KOPT-K1 (cell line): ENCODE measurements around the gene SNRPD3.
"Not testable (repeated sequence)": the region's sequence is repeated elsewhere in the genome, so short reads cannot be mapped to it uniquely, and the experiment has no call there.

Experiments used
- H3K27ac ChIP-seq: fragments of 200-600 bp; sonication (generic); 2 replicates; pipeline ENCODE4 v1.5.1; 2016; ENCODE audit warnings: antibody characterized with exemption, mild to moderate bottlenecking, low read depth, low read length; ENCODE audit not compliant: poor library complexity, severe bottlenecking
- H3K36me3 ChIP-seq: fragments of 200-600 bp; sonication (generic); 2 replicates; pipeline ENCODE4 v1.5.1; 2017; ENCODE audit warnings: antibody characterized with exemption, mild to moderate bottlenecking, low read length, moderate library complexity; ENCODE audit not compliant: insufficient read depth
- H3K9me3 ChIP-seq: fragments of 200-600 bp; sonication (generic); 2 replicates; pipeline ENCODE4 v1.5.1; 2017; ENCODE audit warnings: antibody characterized with exemption, low read length, mild to moderate bottlenecking; ENCODE audit not compliant: insufficient read depth, poor library complexity, severe bottlenecking

SNRPD3 gene

DNA sequence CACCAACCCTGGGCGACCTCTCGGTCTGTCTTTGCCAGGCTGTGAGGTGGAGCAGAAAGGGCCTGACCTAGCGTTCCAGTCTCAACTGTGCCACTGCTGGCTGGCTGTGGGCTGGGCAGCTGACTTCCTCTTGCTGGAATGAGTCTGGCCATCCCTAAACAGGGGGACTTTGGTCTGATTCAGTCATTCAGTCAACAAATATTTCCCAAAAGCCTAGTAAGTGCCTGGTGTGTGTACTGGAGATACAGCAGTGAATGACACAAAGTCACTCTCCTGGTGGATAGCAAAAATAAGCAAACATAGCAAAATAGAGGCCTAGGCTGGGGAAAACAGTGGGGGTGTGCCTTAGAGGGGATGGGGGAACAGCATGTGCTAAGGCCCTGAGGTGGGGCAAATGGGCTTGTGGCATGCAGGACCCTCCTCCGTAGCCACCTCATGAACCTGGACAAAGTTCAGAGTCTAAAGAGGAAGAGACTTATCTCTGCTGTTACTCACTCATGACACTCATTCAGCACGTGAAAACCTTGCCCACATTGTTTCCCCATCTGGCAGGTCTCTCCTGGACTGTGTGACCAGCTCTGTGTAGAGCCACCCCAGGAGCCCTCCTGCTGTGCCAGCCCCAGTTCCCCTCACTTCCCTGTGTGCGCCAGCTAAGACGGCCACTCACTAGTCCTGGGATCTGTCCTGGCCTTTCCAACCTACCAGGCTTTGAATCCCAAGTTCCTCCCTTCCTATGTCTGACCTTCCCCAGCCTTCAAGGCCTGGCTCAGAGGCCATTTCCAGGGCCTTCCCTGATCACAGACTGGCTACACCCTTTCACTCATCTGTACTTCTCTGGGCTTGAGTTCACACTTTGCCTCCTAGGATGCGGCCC is 5.5 kb upstream of the SNRPD3 start:
- Histone ChIP-seq H3K36me3 (peaks cover 66% of the 10 kb centered on the region), H3K27ac (no peak overlapping the region), H3K9me3 (no peaks in the 10 kb centered on the region)

DNA sequence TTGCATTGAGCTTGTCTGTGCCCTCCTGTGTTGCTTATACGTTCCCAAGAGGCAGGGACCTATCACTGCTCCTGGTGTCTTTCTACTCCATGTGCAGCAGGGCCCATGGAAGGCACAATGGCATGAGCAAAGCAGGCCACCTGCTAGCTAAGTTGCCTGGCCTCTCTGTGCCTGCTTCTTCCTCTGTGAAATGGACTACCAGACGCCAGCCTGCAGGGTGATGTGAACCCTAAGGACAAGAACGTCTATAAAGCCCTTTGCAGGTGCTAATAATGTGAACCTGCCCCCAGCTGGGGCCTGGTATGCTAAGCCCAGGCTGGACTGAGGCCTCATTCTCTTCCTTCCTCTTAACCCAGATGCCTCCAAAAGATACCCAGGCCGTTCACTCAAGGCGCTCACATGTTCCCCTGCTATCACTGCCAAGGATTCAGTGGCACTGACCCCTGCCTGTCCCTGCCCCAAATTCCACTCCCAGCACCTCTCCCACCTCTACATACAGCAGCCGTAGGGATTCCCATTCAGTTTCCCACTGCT is 4.8 kb upstream of the SNRPD3 start:
- no peaks in the 10 kb centered on the region for H3K9me3 ChIP-seq
- peaks cover 60% of the 10 kb centered on the region for H3K36me3 ChIP-seq
- no peak overlapping the region for H3K27ac ChIP-seq

DNA sequence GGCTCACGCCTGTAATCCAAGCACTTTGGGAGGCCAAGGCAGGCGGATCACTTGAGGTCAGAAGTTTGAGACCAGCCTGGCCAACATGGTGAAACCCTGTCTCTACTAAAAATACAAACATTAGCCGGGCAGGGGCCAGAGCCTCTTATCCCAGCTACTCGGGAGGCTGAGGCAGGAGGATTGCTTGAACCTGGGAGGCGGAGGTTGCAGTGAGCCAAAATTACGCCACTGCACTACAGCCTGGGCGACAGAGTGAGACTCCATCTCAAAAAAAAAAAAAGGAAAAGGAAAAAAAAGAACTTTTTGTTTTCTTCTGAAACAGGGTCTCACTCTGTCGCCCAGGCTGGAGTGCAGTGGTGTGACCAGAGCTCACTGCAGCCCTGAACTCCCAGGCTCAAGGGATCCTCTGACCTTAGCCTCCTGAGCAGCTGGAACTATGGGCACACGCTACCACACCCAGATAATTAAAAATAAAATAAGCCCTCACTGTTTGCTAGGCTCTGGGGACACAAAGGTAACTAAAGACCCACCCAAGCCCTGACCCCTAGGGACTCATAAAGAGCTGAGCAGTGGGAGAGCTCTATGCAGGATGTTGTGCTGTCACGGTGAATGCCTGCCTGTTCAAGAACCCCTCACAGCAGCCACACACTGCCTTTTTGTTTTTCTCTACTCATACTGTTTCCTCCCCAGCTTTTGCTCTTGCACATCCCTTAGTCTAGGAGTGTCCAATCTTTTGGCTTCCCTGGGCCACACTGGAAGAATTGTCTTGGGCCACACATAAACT is 3.1 kb upstream of the SNRPD3 start:
- not testable (repeated sequence) for H3K9me3 ChIP-seq
- H3K27ac ChIP-seq, result peak overlapping the region; percentile 100
- peaks cover 51% of the 10 kb centered on the region for H3K36me3 ChIP-seq

DNA sequence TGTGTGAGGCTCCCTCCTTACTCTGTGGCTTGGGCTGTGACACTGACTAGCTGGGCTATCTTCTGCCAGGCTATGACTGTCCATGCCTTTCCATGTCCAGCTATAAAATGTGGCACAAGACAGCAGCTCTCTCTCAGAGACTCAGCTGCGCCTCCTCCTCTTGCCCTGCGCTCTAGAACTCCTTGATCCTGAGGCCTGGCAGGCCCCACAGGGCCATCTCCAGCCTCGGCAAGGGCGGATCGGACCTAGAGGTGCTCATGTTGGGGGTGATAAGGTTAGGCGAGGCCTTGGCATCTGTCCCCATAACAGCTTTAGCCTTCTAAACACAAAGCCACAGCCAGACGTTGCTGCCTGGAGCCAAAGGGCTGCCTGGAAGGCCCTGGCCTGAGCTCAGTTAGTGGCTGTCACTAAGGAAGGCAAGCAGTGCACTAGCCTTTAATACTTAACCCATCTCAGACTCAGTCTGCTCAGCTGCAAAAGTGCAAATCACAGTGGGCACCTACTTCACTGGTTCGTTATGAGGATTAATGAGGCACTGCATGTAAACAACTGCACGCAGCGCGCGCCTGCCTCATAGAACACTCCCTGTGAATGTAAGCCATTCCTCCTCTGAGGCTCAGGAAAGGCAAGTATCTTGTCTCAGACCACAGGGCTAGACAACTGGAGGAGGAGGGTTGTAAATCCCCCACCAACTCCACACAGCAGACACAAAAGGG is 2.0 kb upstream of the SNRPD3 start:
- Histone ChIP-seq H3K9me3 (no peaks in the 10 kb centered on the region), H3K36me3 (peaks cover 51% of the 10 kb centered on the region), H3K27ac (peak overlapping the region; percentile 100)

DNA sequence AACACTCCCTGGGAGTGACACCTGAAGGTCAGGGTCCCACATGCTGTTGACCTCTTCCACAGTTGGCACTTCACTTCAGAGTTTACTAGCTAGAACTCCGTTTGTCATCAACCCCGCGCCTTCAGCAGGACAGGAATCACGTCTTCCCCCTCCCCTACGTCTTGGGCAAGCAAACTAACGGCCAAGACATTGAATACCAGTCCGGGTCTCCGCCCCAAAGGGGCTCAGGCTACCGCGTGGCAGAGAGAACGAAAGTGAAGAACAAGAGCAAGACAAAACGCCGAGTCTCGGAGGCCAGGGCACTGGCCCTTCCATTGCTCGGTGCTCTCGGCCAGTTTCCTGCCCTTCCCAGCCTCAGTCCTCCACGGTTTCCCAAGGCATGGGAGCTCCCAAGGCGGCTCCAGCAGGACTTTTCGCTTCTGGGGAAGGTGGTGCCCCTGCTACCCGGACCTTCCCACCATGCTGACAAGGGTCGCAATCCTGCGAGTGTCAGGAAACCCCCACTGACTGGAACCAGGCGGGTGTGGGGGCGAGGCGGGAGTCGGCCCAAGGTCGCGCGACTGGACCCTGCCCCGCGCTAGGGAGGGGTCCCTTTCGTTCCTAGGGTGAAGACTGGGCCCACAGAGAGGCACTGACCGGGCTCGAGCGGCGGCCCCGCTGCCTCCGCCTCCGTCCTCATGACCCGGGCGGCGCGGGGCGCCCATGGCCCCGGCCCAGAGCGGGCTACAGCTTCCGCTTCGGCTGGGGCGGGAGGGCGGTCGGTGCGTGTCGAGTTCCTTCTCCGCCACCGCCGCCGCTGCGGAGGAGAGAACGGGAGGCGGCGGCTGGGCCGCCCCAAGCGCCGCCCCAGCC is 1.3 kb upstream of the SNRPD3 start, which contains the start of gene GUCD1:
Gene GUCD1, minus strand, starts transcription at position 826 of the 852 bp plus-strand sequence. Its CDS starts 147 bp downstream, at position 679.
- Histone ChIP-seq H3K9me3 (no peaks in the 10 kb centered on the region), H3K36me3 (peaks cover 51% of the 10 kb centered on the region), H3K27ac (peak within 1 kb of the TSS; percentile 100)

DNA sequence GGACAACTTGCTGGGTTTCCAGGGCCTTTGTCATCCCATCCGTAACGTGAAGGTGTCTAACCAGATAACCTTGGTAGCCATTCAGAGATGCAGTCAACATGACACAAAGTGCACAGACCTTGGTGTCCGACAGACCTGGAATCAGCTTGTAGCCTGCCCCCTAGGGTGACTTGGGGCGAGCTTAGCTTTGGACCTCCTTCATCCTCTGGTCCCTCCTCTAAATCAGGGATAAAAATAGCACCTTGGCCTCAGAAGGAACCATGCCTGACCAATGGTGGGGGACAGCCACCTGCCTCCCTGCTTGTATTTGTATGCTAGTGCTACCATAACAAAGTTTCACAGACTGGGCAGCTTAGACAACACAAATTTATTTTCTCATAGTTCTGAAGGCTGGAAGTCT is 3.7 kb downstream of the SNRPD3 start:
- H3K36me3 ChIP-seq, result peaks cover 71% of the 10 kb centered on the region
- H3K27ac ChIP-seq, result no peak overlapping the region
- no peaks in the 10 kb centered on the region for H3K9me3 ChIP-seq

DNA sequence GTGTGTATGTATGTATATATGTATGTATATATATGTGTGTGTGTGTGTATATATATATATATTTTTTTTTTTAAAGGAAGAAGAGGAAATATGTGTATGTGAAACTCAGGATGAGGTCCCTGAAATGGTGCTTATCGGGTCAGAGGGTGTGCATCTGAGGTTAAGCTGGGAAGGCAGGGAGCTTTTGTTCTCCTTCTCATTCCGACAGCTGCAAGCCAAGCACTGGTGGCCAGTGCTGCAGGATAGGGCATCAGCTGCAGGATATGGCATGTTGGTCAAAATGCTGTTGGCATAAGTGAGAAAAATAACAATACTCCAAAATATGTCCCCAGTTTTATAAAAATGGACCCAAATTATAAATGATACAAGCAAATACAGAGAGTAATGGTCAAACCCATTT is 7.4 kb downstream of the SNRPD3 start:
- H3K36me3 ChIP-seq, result peaks cover 97% of the 10 kb centered on the region
- H3K27ac ChIP-seq, result no peak overlapping the region
- H3K9me3 ChIP-seq, result no peaks in the 10 kb centered on the region

DNA sequence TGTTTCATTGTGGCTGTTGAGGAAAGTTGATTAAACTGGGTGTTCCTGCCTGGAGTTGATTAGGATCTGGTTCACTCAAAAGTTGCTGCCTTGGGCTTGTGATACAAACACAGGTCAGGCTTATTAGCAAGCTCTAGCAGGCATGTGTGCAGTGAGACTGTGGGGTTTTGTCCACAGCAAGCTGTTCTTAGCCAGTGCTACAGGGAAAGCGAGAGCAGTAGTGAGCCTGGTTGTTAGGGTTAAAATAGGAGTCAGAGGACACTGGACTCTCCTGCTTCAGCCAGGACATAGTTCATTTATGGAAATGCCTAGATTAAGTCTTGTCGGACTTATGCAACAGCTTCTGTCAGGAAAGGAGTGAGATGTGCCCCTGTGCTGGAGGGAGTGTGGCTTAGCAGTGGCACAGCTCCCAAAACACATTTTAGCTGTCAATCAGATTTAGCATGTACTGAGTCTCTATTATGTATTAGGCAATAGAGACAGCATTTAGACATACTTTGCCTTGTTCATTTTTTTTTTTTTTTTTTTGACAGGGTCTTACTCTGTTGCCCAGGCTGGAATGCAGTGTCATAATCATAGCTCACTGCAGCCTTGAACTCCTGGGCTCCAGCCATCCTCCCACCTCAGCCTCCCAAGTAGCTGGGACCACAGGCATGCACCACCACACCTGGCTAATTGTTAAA is 8.7 kb downstream of the SNRPD3 start:
- H3K9me3 ChIP-seq, result no peaks in the 10 kb centered on the region
- H3K27ac ChIP-seq, result no peak overlapping the region
- H3K36me3 ChIP-seq, result peaks cover 95% of the 10 kb centered on the region

DNA sequence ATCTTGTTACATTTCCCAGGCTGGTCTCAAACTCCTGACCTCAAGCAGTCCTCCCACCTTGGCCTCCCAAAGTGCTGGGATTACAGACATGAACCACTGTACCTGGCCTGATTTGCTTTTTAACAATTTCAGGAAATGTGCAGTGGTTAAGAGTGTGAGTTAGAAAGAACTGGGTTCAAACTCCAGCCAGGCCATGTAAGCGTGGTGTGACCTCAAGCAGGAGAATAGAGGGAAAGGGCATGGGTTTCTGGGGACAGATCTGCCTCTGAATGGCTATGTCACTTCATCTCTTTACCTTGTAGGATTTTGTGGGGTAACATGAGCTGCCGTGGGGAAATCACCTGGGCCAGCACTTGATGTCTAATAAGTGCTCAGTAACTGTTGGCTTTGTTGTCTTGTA is 9.3 kb downstream of the SNRPD3 start:
- Histone ChIP-seq H3K27ac (no peak overlapping the region), H3K36me3 (peaks cover 98% of the 10 kb centered on the region), H3K9me3 (no peaks in the 10 kb centered on the region)

DNA sequence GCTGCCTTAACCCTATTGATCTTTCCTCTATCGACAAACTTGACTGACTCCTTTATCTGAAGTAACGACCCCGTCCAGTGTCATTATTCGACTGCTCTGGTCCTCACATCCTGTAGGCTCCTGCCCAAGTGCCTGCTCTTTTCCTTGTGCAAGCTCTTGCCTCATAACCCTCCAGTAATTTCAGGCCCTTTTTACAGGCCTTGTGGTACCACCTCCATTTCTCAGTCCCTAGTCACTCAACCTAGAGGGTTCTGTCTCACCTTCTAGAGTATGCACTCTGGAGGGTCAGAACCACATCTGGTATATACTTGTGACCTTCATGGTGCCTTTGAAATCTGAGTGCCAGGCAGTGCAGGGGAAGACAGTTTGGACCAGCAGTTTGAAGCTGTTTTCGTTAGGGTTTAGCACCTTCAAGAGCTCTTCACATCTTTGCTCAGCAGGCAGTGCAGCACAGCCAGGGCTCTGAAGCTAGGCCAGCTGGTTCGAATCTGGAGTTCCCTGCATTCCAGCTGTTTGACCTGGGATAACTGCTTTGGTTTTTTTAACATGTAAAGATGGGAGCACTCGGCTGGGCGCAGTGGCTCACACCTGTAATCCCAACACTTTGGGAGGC is 11.2 kb downstream of the SNRPD3 start:
- H3K36me3 ChIP-seq, result peaks cover 98% of the 10 kb centered on the region
- no peaks in the 10 kb centered on the region for H3K9me3 ChIP-seq
- H3K27ac ChIP-seq, result no peak overlapping the region

DNA sequence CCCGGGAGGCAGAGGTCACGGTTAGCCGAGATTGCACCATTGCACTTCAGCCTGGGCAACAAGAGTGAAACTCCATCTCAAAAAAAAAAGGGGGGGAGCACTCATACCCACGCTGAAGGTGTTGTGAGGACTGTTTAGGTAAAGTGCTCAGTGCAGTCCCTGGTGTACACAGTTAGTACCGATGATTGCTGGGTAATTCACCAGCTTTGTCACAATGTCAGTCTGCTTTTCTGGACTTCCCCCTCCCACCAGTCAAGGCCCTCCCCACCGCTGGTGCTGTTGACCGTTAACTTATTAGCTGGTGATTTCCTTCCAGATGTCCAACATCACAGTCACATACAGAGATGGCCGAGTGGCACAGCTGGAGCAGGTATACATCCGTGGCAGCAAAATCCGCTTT is 11.9 kb downstream of the SNRPD3 start:
- Histone ChIP-seq H3K9me3 (no peaks in the 10 kb centered on the region), H3K36me3 (peaks cover 98% of the 10 kb centered on the region), H3K27ac (no peak overlapping the region)

DNA sequence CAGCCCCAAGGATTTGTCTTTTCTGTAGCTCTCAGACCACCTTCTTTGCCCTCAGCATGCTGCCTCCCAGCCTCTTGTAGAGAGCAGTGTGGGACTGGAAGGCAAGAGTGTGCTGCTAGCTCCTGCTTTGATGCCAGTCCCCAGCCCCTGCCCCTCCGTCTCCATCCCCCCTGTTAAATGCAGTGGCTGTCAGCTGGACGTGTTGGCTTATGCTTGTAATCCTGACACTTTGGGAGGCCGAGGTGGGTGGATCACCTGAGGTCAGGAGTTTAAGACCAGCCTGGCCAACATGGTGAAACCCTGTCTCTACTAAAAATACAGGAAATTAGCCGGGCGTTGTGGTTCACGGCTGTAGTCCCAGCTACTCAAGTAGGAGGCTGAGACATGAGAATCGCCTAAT is 15.5 kb downstream of the SNRPD3 start:
- H3K9me3 ChIP-seq, result no peaks in the 10 kb centered on the region
- H3K36me3 ChIP-seq, result peaks cover 93% of the 10 kb centered on the region
- H3K27ac ChIP-seq, result no peak overlapping the region

DNA sequence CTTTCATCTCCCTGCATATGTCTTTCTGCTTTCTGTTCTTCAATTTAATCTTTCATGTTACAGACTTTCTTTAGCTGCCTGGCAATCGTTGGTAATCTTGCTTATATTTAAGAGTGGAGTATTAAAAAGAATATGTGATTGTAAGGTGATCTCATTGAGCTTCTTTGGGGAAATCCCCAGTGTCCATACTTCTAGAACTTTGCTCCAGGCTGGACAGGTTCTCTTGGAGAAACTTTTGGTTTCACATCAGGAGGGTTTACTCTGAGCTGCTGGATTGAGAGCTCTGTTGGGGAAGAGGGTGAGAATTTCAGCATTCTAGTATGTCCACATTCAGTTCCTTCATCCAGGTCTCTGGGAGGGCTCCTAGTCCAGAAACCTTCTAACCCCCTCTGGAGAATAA is 21.0 kb downstream of the SNRPD3 start:
- Histone ChIP-seq H3K27ac (no peak overlapping the region), H3K36me3 (peaks cover 67% of the 10 kb centered on the region), H3K9me3 (no peaks in the 10 kb centered on the region)
